Activated T-helper 17 cell treated with anti-CD3 and anti-CD28 coated beads, Interleukin-2, amount 50 U/mL, for 72 hours (primary cell): Measurements from ENCODE around the gene MYO5B. TPM values are rescaled to one million over a fixed set of nuclear protein-coding genes. Genes with fewer than 3 reads are reported as not detected.
"Not testable (repeated sequence)": the region's sequence is repeated elsewhere in the genome, so short reads cannot be mapped to it uniquely, and the experiment has no call there.

ENCODE experiments used
- ATAC-seq: fragments of 150-1000 bp; cut with Tn5 transposase; replicated peaks from 2 replicates; pipeline ENCODE4 v1.10.0; 2021; ENCODE audit warnings: mild to moderate bottlenecking, moderate library complexity
- H3K27ac Mint-ChIP-seq: one replicate; pipeline ENCODE4 v1.8.0; 2022; ENCODE audit warnings: mixed read lengths
- H3K27me3 Mint-ChIP-seq: one replicate; pipeline ENCODE4 v1.8.0; 2022; ENCODE audit warnings: mixed read lengths
- H3K36me3 Mint-ChIP-seq: one replicate; pipeline ENCODE4 v1.8.0; 2022; ENCODE audit warnings: low read depth, mild to moderate bottlenecking, mixed read lengths
- H3K4me1 Mint-ChIP-seq: one replicate; pipeline ENCODE4 v1.8.0; 2022; ENCODE audit warnings: mixed read lengths
- H3K4me3 Mint-ChIP-seq: one replicate; pipeline ENCODE4 v1.8.0; 2022; ENCODE audit warnings: mild to moderate bottlenecking, mixed read lengths
- H3K9me3 Mint-ChIP-seq: one replicate; pipeline ENCODE4 v1.8.0; 2022; ENCODE audit warnings: mixed read lengths
- total RNA-seq, 2 donors: library from RNA; stranded (reverse); gene quantifications; one replicate each; pipeline ENCODE4 v1.2.3, GENCODE V29; 2022

Gene MYO5B
- total RNA-seq, 2 donors from 2014 or later = 0.29 TPM; not detected in 1

DNA sequence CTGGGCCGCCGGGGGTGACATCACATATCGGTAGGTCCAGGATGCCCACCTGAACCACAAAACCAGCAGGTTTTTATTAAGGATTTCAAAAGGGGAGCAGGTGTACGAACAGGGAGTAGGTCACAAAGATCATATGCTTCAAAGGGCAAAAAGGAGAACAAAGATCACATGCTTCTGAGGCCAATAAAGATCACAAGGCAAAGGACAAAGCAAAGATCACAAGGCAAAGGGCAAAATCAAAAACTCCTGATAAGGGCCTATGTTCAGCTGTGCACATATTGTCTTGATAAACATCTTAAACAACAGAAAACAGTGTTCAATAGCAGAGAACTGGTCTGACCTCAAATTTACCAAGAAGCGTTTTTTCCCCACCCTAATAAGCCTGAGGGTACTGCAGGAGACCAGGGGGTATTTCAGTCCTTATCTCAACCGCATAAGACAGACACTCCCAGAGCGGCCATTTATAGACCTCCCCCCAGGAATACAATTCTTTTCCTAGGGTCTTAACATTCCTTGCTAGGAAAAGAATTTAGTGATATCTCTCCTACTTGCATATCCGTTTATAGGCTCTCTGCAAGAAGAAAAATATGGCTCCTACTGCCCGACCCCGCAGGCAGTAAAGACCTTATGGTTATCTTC lies 386.3 kb downstream of the MYO5B start:
- not testable (repeated sequence) for H3K4me3 Mint-ChIP-seq, H3K27me3 Mint-ChIP-seq, H3K36me3 Mint-ChIP-seq, ATAC-seq, H3K9me3 Mint-ChIP-seq, H3K27ac Mint-ChIP-seq
- H3K4me1 Mint-ChIP-seq = peaks cover 33% of the 10 kb centered on the region

DNA sequence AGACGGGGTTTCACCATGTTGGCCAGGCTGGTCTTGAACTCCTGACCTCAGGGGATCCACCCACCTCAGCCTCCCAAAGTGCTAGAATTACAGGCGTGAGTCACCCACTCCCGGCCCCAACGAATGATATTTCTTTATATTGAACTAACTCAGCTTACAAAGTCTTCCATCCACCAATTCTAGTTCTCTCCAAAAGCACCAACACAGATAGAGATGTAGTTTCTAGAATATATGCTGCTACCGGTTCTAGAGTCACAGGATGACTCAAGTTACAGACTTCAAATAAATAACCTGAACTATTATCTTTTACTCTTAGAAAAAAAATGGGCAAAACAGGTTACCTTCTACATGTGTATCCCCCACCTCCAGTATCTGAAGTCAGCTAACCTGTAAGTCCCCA lies 390.9 kb downstream of the MYO5B start:
- no peaks in the 10 kb centered on the region for H3K27me3 Mint-ChIP-seq
- peaks cover 32% of the 10 kb centered on the region for H3K36me3 Mint-ChIP-seq
- no peak overlapping the region for H3K4me3 Mint-ChIP-seq
- no peak overlapping the region for H3K27ac Mint-ChIP-seq
- peaks cover 5% of the 10 kb centered on the region for H3K9me3 Mint-ChIP-seq
- ATAC-seq = peak; percentile 49
- peaks cover 14% of the 10 kb centered on the region for H3K4me1 Mint-ChIP-seq

DNA sequence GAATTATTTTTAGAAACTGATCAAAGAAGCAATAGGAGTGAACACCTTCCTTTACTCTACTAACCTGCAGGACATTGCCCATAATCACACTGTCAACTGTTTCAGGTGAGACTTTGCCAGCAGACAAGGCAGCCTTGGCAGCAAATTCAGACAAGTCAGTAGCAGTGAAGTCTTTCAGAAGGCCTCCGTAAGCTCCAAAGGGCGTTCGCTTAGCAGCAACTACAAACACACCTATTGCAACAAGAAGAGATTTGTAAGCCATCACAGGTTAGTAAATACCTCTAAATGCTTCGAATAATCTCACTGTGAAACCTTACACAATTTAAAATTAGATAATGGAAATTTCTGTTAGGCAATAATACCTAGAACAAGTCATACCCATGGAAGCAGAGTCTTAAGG lies 392.3 kb downstream of the MYO5B start:
- H3K4me3 Mint-ChIP-seq = no peak overlapping the region
- H3K27ac Mint-ChIP-seq = no peak overlapping the region
- H3K27me3 Mint-ChIP-seq = no peaks in the 10 kb centered on the region
- no peaks in the 10 kb centered on the region for H3K9me3 Mint-ChIP-seq
- peaks cover 40% of the 10 kb centered on the region for H3K36me3 Mint-ChIP-seq
- peaks cover 18% of the 10 kb centered on the region for H3K4me1 Mint-ChIP-seq
- no peak for ATAC-seq

DNA sequence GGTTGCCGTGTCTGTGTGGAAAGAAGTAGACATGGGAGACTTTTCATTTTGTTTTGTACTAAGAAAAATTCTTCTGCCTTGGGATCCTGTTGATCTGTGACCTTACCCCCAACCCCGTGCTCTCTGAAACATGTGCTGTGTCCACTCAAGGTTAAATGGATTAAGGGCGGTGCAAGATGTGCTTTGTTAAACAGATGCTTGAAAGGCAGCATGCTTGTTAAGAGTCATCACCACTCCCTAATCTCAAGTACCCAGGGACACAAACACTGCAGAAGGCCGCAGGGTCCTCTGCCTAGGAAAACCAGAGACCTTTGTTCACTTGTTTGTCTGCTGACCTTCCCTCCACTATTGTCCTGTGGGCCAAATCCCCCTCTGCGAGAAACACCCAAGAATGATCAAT lies 394.5 kb downstream of the MYO5B start:
- not testable (repeated sequence) for H3K9me3 Mint-ChIP-seq, ATAC-seq, H3K27ac Mint-ChIP-seq, H3K27me3 Mint-ChIP-seq, H3K4me3 Mint-ChIP-seq
- H3K36me3 Mint-ChIP-seq = peaks cover 59% of the 10 kb centered on the region
- H3K4me1 Mint-ChIP-seq = peaks cover 12% of the 10 kb centered on the region

DNA sequence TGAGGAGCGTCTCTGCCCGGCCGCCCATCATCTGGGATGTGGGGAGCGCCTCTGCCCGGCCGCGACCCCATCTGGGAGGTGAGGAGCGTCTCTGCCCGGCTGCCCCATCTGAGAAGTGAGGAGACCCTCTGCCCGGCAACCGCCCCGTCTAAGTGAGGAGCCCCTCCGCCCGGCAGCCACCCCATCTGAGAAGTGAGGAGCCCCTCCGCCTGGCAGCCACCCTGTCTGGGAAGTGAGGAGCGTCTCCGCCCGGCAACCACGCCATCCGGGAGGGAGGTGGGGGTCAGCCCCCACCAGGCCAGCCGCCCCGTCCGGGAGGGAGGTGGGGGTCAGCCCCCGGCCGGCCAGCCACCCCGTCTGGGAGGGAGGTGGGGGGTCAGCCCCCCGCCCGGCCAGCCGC lies 395.1 kb downstream of the MYO5B start:
- not testable (repeated sequence) for H3K27me3 Mint-ChIP-seq, H3K4me3 Mint-ChIP-seq, H3K9me3 Mint-ChIP-seq, ATAC-seq, H3K27ac Mint-ChIP-seq
- peaks cover 11% of the 10 kb centered on the region for H3K4me1 Mint-ChIP-seq
- peaks cover 66% of the 10 kb centered on the region for H3K36me3 Mint-ChIP-seq

DNA sequence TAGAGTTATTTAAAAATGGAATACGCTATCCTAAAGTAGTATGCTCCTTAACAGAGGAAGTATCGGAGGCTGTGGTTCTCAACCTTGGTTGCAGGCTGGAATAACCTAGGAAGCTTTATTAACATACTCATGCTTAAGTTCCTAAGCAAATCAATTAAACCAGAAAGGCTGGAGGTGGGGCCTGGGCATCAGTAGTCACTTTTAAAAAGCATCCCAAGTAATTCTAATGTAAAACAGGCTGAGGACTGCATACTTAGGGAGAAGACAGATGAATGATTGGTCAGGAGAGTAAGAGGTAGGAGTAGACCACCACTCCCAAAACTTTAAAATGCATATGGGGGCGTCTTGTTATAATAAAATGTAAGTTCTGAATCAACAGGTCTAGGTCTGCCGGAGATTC lies 396.9 kb downstream of the MYO5B start:
- Mint-ChIP-seq H3K9me3 (no peaks in the 10 kb centered on the region), H3K27ac (peak overlapping the region; percentile 34), H3K36me3 (peaks cover 77% of the 10 kb centered on the region), H3K27me3 (no peaks in the 10 kb centered on the region), H3K4me1 (peaks cover 4% of the 10 kb centered on the region), H3K4me3 (no peak overlapping the region)
- no peak for ATAC-seq

DNA sequence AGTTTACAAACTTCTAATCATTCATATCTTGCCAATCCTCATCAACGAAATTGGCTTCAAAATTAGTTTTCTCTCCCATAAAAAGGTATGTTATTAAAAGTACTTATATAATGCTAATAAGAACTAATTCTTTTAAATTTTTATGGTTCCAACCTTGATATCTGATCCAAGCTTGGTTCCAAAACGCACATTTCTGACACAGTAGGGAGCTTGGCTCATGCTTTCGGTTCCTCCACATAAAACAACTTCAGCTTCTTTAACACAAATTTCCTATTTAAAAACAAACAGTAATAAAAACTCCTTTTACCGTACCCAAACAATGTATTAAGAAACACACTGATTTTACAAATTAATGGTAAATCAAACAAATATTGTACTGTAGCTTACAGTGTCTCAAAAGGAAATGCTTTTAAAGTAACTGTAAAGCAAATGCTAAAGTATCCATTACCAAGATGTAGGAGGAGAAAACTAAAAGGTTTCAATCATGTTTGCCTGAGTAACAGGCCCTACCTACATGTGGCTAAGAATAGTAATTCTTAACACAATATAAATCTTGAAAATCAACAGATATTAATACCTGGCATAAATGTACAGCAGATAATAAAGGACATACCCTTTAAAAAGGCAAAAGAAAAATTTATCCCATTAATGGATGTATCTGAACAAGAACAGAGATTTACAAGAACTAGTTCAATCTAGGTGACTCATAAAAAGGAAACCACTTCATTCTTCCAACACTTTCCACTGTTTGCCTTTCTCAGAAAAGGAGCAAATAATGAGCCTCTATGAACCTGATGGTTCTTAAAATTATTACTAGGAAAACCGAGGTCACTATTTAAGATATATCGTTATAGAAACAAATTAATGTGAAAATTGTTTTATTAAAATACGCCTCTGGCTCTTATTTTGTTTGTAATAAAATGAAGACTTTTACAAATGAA lies 399.1 kb downstream of the MYO5B start:
- H3K27ac Mint-ChIP-seq = peak overlapping the region; percentile 54
- peak overlapping the region; percentile 23 for H3K4me3 Mint-ChIP-seq
- H3K4me1 Mint-ChIP-seq = peaks cover 4% of the 10 kb centered on the region
- no peaks in the 10 kb centered on the region for H3K9me3 Mint-ChIP-seq
- no peaks in the 10 kb centered on the region for H3K27me3 Mint-ChIP-seq
- peak; percentile 63 for ATAC-seq
- peaks cover 78% of the 10 kb centered on the region for H3K36me3 Mint-ChIP-seq

DNA sequence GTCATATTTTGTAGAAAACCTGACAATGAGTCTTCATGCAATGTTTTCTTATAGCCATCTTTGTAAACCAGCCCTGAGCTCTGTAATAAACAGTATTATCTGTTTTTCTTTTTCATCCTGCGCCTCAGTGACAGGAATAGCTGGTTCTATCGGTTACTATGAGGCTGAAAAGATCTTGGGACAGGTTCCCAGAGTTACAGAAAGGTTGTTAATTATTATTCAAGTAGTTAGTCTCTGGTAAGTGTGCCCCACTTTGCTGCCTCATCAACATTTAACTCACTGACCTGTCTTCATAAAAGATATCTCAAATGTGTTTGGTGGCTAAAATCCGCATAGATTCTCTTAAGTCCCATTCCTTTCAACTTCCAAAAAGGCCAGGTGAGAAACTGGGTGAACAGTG lies 400.2 kb downstream of the MYO5B start:
- no peak overlapping the region for H3K4me3 Mint-ChIP-seq
- no peaks in the 10 kb centered on the region for H3K9me3 Mint-ChIP-seq
- no peaks in the 10 kb centered on the region for H3K27me3 Mint-ChIP-seq
- H3K4me1 Mint-ChIP-seq = peaks cover 10% of the 10 kb centered on the region
- no peak overlapping the region for H3K27ac Mint-ChIP-seq
- peaks cover 84% of the 10 kb centered on the region for H3K36me3 Mint-ChIP-seq
- no peak for ATAC-seq

DNA sequence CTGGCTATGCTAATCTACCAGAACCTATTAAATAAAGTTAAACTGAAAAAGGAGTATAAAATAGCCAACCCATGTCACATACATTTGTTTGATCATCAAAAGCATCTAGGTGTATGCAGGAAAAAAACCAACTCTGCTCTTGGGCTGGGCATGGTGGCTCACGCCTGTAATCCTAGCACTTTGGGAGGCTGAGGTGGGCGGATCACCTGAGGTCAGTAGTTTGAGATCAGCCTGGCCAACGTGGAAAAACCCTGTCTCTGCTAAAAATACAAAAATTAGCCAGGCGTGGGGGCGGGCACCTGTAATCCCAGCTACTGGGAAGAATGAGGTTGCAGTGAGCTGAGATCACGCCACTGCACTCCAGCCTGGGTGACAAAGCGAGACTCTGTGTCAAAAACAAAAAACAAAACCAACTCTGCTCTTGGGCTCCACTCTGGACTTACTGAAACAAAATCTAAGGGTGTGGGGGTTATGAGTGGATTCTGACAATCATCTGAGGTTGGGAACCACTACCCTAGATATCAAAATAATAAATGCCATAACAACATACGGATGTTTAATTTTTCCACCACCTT lies 405.3 kb downstream of the MYO5B start:
- peaks cover 78% of the 10 kb centered on the region for H3K36me3 Mint-ChIP-seq
- not testable (repeated sequence) for H3K27me3 Mint-ChIP-seq, H3K9me3 Mint-ChIP-seq
- ATAC-seq = peak; percentile 89
- H3K27ac Mint-ChIP-seq = peak overlapping the region; percentile 68
- H3K4me1 Mint-ChIP-seq = peaks cover 39% of the 10 kb centered on the region
- H3K4me3 Mint-ChIP-seq = peak overlapping the region; percentile 71

DNA sequence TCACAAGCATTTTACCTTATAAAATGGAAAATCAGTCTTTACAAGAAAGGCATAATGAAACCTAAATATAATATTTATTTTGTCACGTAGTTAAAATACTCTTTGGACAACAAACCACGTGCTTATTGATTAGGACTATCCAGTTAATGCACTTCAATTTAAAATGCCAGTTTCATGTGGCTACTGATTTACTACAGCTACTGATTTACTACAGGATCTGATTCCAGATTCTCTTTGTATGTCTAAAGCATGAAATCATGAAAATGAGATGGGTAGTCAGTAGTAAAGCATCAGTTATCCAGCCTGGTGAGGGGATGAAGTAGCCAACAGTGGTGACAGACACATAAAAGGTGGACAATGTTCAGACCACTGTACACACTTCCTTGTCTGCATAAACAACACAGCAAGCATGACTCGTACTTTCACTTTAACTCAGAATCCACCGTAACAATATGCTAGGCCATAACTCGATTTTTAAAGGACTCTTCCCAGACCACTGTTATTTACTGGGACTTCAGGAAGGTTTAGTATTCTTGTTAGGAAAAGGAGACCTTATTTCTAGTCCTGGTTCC lies 406.5 kb downstream of the MYO5B start:
- no peaks in the 10 kb centered on the region for H3K9me3 Mint-ChIP-seq
- H3K4me3 Mint-ChIP-seq = peak overlapping the region; percentile 71
- H3K27me3 Mint-ChIP-seq = no peaks in the 10 kb centered on the region
- peak; percentile 72 for ATAC-seq
- peak overlapping the region; percentile 68 for H3K27ac Mint-ChIP-seq
- peaks cover 41% of the 10 kb centered on the region for H3K4me1 Mint-ChIP-seq
- H3K36me3 Mint-ChIP-seq = peaks cover 78% of the 10 kb centered on the region

DNA sequence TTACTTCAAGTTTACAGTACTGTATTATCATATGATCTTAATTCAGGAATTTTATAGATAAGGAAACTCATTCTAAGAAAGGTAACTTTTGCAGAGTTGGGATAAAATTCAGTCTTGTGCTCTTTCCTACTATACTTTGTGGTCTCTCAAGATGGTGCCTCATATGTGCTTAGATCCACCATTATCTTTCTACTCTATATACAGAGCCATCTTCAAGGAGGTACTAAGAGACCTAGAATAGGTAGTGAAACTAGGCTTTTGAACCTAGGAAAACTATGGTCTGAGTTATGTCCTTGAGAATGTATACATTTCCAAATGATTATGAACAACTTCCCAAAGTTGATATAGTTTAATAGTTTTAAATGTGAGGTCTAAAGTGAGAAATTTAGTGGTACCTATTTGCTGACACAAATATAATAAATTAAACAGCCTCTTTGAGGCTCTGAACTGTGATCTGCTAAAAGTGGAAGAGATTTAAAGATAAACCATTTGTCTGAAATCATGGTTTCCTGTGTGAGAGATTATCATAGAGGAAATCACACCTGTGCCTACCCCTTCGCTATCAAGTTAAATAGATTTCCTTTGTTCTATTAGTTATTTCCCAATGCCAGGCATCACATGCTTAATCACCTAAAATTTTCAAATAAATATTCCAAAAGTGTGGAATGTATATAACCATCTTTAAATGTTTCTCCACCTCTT lies 408.8 kb downstream of the MYO5B start:
- no peaks in the 10 kb centered on the region for H3K9me3 Mint-ChIP-seq
- ATAC-seq = no peak
- H3K27ac Mint-ChIP-seq = peak overlapping the region; percentile 11
- peaks cover 41% of the 10 kb centered on the region for H3K4me1 Mint-ChIP-seq
- peaks cover 72% of the 10 kb centered on the region for H3K36me3 Mint-ChIP-seq
- H3K27me3 Mint-ChIP-seq = no peaks in the 10 kb centered on the region
- H3K4me3 Mint-ChIP-seq = peak overlapping the region; percentile 12

DNA sequence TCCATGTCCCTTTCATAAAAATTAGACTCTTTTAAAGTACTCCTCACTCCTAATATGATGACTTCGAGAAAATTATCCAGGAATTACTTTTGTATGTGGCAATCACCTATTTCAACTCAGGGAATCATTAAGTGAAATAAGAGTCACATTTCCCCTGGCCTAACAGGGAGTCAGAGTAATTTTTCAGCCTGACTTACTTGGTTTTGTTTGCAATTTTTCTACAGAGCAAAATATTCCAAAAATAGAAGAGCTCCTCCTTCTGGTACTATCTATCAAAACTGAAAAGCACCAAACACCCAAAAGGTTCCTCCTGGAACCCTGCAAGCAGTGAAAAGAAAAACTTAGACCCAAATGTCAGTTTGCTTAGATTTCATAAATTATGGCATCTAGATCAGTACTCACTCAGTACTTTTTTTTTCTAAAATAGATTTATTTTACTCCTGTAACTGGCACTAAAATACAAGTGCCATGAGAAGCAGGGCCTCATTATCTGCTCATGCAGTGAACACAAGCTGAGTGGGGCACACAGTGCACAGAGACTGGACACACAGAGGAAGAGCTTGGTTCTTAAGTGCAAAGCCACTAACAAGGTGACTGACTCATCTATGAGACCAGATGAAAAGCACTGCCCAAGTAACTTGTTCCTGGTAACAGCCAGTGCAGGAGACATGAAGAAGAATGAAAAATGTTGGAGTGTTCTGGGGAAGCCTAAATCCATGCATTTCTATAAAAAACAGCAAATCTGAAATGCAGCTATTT lies 410.3 kb downstream of the MYO5B start:
- peaks cover 34% of the 10 kb centered on the region for H3K4me1 Mint-ChIP-seq
- H3K27me3 Mint-ChIP-seq = no peaks in the 10 kb centered on the region
- H3K36me3 Mint-ChIP-seq = peaks cover 71% of the 10 kb centered on the region

DNA sequence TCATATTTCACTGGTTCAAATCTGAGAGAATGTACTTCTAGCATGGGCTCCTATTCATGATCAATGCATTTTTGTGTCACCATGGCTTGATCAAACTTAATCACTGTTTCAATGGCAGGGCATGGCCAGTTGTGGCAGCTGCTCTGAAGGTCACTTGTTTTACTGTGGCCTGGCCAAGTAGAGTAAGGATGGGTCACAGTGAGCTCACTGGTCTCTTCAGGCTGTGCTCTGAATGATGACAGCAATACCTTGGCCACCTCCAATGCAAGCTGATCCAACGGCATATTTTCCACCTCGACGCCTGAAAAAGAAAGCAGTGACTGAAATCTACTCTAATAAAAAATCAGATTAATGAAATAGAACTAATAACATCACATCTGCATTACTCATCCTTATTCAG lies 411.3 kb downstream of the MYO5B start:
- not testable (repeated sequence) for H3K4me3 Mint-ChIP-seq, H3K27ac Mint-ChIP-seq, H3K27me3 Mint-ChIP-seq, H3K9me3 Mint-ChIP-seq, ATAC-seq
- H3K36me3 Mint-ChIP-seq = peaks cover 73% of the 10 kb centered on the region
- H3K4me1 Mint-ChIP-seq = peaks cover 29% of the 10 kb centered on the region

More for the DNA sequence above, 410.3 kb downstream of the MYO5B start:
- Mint-ChIP-seq H3K9me3 (no peaks in the 10 kb centered on the region), H3K27ac (no peak overlapping the region), H3K4me3 (no peak overlapping the region)
- no peak for ATAC-seq
